Measurements from ENCODE around the gene TTC7B.

DNA sequence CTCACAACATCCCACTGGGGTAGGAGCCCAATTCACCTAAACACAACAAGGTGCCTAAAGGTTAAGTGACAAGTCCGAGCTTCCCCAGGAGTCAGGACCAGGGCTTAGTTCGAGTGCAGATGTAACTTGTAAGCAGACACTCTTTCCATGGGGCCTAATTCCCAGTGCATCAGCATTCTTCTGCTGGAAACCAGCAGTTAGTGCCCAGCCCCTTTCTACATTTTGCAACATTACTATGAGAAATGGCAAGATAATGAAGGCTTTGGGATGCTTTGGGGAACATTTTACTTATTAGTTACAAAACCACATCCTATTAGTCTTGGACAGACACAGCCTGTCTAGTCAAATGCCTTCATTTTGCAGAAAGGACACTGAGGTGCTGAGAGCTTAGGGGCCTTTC is 239.6 kb downstream of the TTC7B start:
- TF ChIP-seq EZH2 (IDR thresholded peaks at IDR 0.05; ENCODE audit: insufficient read depth, poor library complexity, severe bottlenecking) (no peak), EZH2phosphoT487 (IDR thresholded peaks at IDR 0.05; ENCODE audit: insufficient read depth, low read depth) (no peak)
